Endothelial cell of umbilical vein (primary cell): Measurements from ENCODE around the gene CFL1. TPM values are rescaled to one million over a fixed set of nuclear protein-coding genes. Genes with fewer than 3 reads are reported as not detected.

Experiments
- BruUV-seq: library from RNA; stranded (reverse); fragments of 400-500 nt; replicated peaks from 2 replicates; lab custom pipeline; 2021; lab: Mats Ljungman, UMichigan
- CTCF ChIA-PET: fragments of 300-600, 350-600 bp; sonication (Branson Sonifier 250); formaldehyde crosslinking; loops from one replicate; lab custom pipeline; 2021; ENCODE audit warnings: antibody characterized with exemption, inconsistent platforms; lab: Charles Lee
- POLR2A ChIA-PET: fragments of 300-600, 350-600 bp; sonication (Branson Sonifier 250); formaldehyde crosslinking; loops from one replicate; lab custom pipeline; 2021; ENCODE audit warnings: antibody characterized with exemption, inconsistent platforms; lab: Charles Lee
- DNase-seq: peaks from one replicate; pipeline ENCODE4 v3.0.0-alpha.2; 2011; ENCODE audit warnings: low read depth, low spot score
- FAIRE-seq: peaks from 2 replicates; lab custom pipeline; 2011; peaks lifted over from hg19 to GRCh38; lab: Jason Lieb, UNC
- H2AFZ ChIP-seq: 2 replicates; pipeline ENCODE4 v1.6.0; 2012; ENCODE audit warnings: low read depth, low read length, control low read depth, inconsistent platforms
- H3K27ac ChIP-seq: 2 replicates; pipeline ENCODE4 v1.5.1; 2011; ENCODE audit warnings: low read depth, mild to moderate bottlenecking, control low read depth, low read length, moderate library complexity; ENCODE audit not compliant: insufficient read depth
- H3K27me3 ChIP-seq, 2 experiments: 2 replicates each; pipeline versions ENCODE4 v1.6.0 to v1.6.1; 2011; ENCODE audit warnings: low read length in 2 of 2, mixed read lengths in 1 of 2; ENCODE audit not compliant: control insufficient read depth in 2 of 2, insufficient read depth in 2 of 2
- H3K36me3 ChIP-seq, 2 experiments: 2 replicates in 1 of 2; 3 replicates in 1 of 2; pipeline ENCODE4 v1.5.1; 2011; ENCODE audit warnings: low read length in 2 of 2, mild to moderate bottlenecking in 1 of 2, moderate library complexity in 1 of 2; ENCODE audit not compliant: control insufficient read depth in 2 of 2, insufficient read depth in 2 of 2; ENCODE audit errors: extremely low read depth in 1 of 2
- H3K4me1 ChIP-seq: 3 replicates; pipeline ENCODE4 v1.5.1; 2011; ENCODE audit warnings: mild to moderate bottlenecking, low read length; ENCODE audit not compliant: control insufficient read depth, insufficient read depth; ENCODE audit errors: extremely low read depth
- H3K4me2 ChIP-seq: 2 replicates; pipeline ENCODE4 v1.6.1; 2011; ENCODE audit warnings: low read length, control low read depth, mixed read lengths; ENCODE audit not compliant: insufficient read depth
- H3K4me3 ChIP-seq, 3 experiments: fragments of 200-600 bp in 1 of 3; sonication (generic), shearing (Covaris generic) in 1 of 3; replicated peaks in 1 of 3; 2 replicates each; pipeline ENCODE4 v1.5.1; 2011 to 2016; ENCODE audit warnings: control low read depth in 3 of 3, low read length in 3 of 3, mild to moderate bottlenecking in 2 of 3, inconsistent platforms in 1 of 3, low read depth in 1 of 3, moderate library complexity in 1 of 3; ENCODE audit not compliant: insufficient read depth in 1 of 3
- H3K79me2 ChIP-seq: 2 replicates; pipeline ENCODE4 v1.6.0; 2012; ENCODE audit warnings: low read length, inconsistent platforms; ENCODE audit not compliant: control insufficient read depth, insufficient read depth
- H3K9ac ChIP-seq: replicated peaks from 2 replicates; pipeline ENCODE3; 2011; ENCODE audit warnings: low read length, control low read depth; ENCODE audit not compliant: insufficient read depth; ENCODE audit errors: extremely low read depth
- H3K9me1 ChIP-seq: replicated peaks from 3 replicates; pipeline ENCODE4 v1.6.0; 2011; ENCODE audit warnings: mild to moderate bottlenecking, low read length; ENCODE audit not compliant: control insufficient read depth, insufficient read depth; ENCODE audit errors: extremely low read depth
- H3K9me3 ChIP-seq: replicated peaks from 2 replicates; pipeline ENCODE4 v1.5.1; 2012; ENCODE audit warnings: low read length, inconsistent platforms; ENCODE audit not compliant: control insufficient read depth, insufficient read depth
- H4K20me1 ChIP-seq: replicated peaks from 2 replicates; pipeline ENCODE3; 2011; ENCODE audit warnings: mild to moderate bottlenecking, low read length; ENCODE audit not compliant: control insufficient read depth, insufficient read depth; ENCODE audit errors: extremely low read depth
- CTCF ChIP-seq, 2 donors: IDR thresholded peaks; 1 replicate in 1 of 2; 2 replicates in 1 of 2; pipeline ENCODE4 v1.5.1; 2011; ENCODE audit warnings: low read length in 2 of 2, mild to moderate bottlenecking in 2 of 2, moderate library complexity in 2 of 2, control low read depth in 1 of 2, inconsistent platforms in 1 of 2, low read depth in 1 of 2; ENCODE audit not compliant: insufficient read depth in 1 of 2; ENCODE audit errors: extremely low read depth in 1 of 2
- FOS ChIP-seq: IDR thresholded peaks from 2 replicates; pipeline ENCODE4 v1.6.1; 2011; ENCODE audit warnings: mild to moderate bottlenecking, low read length, moderate library complexity, borderline replicate concordance; ENCODE audit not compliant: insufficient read depth
- POLR2AphosphoS5 ChIP-seq: IDR thresholded peaks from 2 replicates; pipeline ENCODE4 v1.6.1; 2012; ENCODE audit warnings: low read depth, mild to moderate bottlenecking, control low read depth, low read length, moderate library complexity; ENCODE audit not compliant: insufficient read depth
- dilution Hi-C: fragments of 300-500 bp; cut with MboI; formaldehyde crosslinking; loops from one replicate; pipeline ENCODE4 v1.15.0; 2019; ENCODE audit warnings: low sequenced_read_pairs; ENCODE audit not compliant: extremely low pct_ligation_motif_present
- intact Hi-C: fragments of 100-400 bp; cut with micrococcal nuclease; formaldehyde crosslinking; loops from one replicate; pipeline ENCODE4 v1.10.0; 2022
- polyA plus RNA-seq, 4 experiments: library from polyadenylated mRNA; depleted of rRNA in 3 of 4; stranded (reverse) in 3 of 4; unstranded in 1 of 4; fragments of >200 nt; gene quantifications; 2 replicates each; pipeline versions ENCODE4 v1.2.1 to v1.2.3, GENCODE V29; 2011 to 2012; ENCODE audit warnings: missing spikeins in 1 of 4
- total RNA-seq: library from RNA; stranded (reverse); gene quantifications from 2 replicates; pipeline ENCODE4 v1.2.3, GENCODE V29; 2021

CFL1 gene
- total and polyA plus RNA-seq, 2 donors (not counting 3 experiments of a cell fraction or from before 2014, with no cell fraction given), result 1,844 to 2,403 TPM

DNA sequence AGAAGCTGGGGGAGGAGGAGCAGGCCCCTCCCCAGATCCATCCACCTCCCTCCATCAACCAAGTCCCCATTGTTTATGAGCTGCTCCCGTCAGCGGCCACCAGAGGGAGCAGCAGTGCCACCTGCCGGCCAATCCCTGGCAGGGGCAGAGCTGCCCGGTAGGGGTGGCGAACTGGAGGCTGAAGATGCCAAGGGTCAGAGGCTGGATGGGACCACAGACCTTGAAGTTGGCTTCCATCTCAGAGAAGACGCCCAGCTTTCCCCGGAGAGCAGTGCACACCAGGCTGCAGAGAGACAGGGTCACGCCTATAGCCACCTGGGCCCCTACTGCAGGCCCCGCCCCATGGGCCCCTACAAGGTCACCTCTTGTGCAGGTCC lies 26.7 kb upstream of the CFL1 start:
- FAIRE-seq (peak; percentile 82), DNase-seq (peak; percentile 78)
- H3K9me3 ChIP-seq, result no peaks in the 10 kb centered on the region
- CTCF ChIA-PET, result interaction anchor here (0.5 to 3.4 kb wide), 51 partner anchors 8 to 344 kb away, joined by 3 to 115 read pairs (median 5); partner anchors contain the start of genes AP5B1, BANF1, CFL1 and EFEMP2
- no peaks in the 10 kb centered on the region for H4K20me1 ChIP-seq
- intact Hi-C loops, result loop anchor here (1.0 to 5.0 kb wide), 2 partner anchors 48 to 105 kb away; no protein-coding TSS in a partner anchor
- H3K79me2 ChIP-seq, result peaks cover 11% of the 10 kb centered on the region
- dilution Hi-C loops, result no loop called here
- H3K27me3 ChIP-seq, result no peaks in the 10 kb centered on the region
- POLR2A ChIA-PET, result interaction anchor here (1.1 to 1.9 kb wide), 3 partner anchors 14 to 26 kb away, joined by 3 to 17 read pairs (median 4); partner anchors contain the start of genes CFL1, FOSL1 and MUS81
- BruUV-seq, result no TSS peak
- no peak overlapping the region for H2AFZ ChIP-seq
- H3K36me3 ChIP-seq, result peaks cover 4 to 30% of the 10 kb centered on the region in 2 experiments
- H3K27ac ChIP-seq, result no peak overlapping the region
- H3K4me3 ChIP-seq, result no peak overlapping the region
- H3K4me2 ChIP-seq, result no peak overlapping the region
- no peak overlapping the region for H3K9ac ChIP-seq
- peaks cover 23% of the 10 kb centered on the region for H3K4me1 ChIP-seq
- peak; percentile 99 to 100 for TF ChIP-seq CTCF (IDR thresholded peaks at IDR 0.05; ENCODE audit: extremely low read depth in 1 of 2, insufficient read depth in 1 of 2, low read depth in 1 of 2, low read length in 2 of 2)
- peak; percentile 49 for TF ChIP-seq POLR2AphosphoS5
- no peak for TF ChIP-seq FOS
- H3K9me1 ChIP-seq, result no peaks in the 10 kb centered on the region
